ENCODE data around the gene NDRG4.

NDRG4 gene

GRCh38 chr16:58454178-58454577 lies 45.8 kb upstream of the NDRG4 start:
- peaks cover 34% of the 10 kb centered on the region for H3K4me1 Mint-ChIP-seq

GRCh38 chr16:58454856-58455255 lies 45.1 kb upstream of the NDRG4 start:
- Mint-ChIP-seq H3K4me3 (no peak overlapping the region), H3K4me1 (peaks cover 27% of the 10 kb centered on the region), H3K27ac (no peak overlapping the region), H3K36me3 (ENCODE audit: low read depth) (no peaks in the 10 kb centered on the region), H3K9me3 (no peaks in the 10 kb centered on the region), H3K27me3 (ENCODE audit: low read depth, poor library complexity) (peaks cover 48% of the 10 kb centered on the region)
- no peak for DNase-seq
- TF ChIP-seq CTCF (IDR thresholded peaks at IDR 0.05) = no peak

More at GRCh38 chr16:58454178-58454577, 45.8 kb upstream of the NDRG4 start:
- Mint-ChIP-seq H3K4me3 (no peak overlapping the region), H3K36me3 (ENCODE audit: low read depth) (no peaks in the 10 kb centered on the region), H3K27me3 (ENCODE audit: low read depth, poor library complexity) (peaks cover 48% of the 10 kb centered on the region), H3K9me3 (no peaks in the 10 kb centered on the region), H3K27ac (no peak overlapping the region)
- no peak for TF ChIP-seq CTCF (IDR thresholded peaks at IDR 0.05)
- DNase-seq = no peak

GRCh38 chr16:58455750-58456149 lies 44.2 kb upstream of the NDRG4 start:
- Mint-ChIP-seq H3K27me3 (ENCODE audit: low read depth, poor library complexity) (peaks cover 49% of the 10 kb centered on the region), H3K4me1 (peaks cover 22% of the 10 kb centered on the region), H3K9me3 (no peaks in the 10 kb centered on the region), H3K4me3 (no peak overlapping the region), H3K27ac (no peak overlapping the region), H3K36me3 (ENCODE audit: low read depth) (no peaks in the 10 kb centered on the region)
- TF ChIP-seq CTCF (IDR thresholded peaks at IDR 0.05) = no peak
- DNase-seq = no peak

- H3K27me3 Mint-ChIP-seq (ENCODE audit: low read depth, poor library complexity) = peaks cover 51% of the 10 kb centered on the region
- no peak overlapping the region for H3K4me3 Mint-ChIP-seq
- H3K27ac Mint-ChIP-seq = no peak overlapping the region
- H3K4me1 Mint-ChIP-seq = peaks cover 18% of the 10 kb centered on the region
- H3K9me3 Mint-ChIP-seq = no peaks in the 10 kb centered on the region
- DNase-seq = no peak
- TF ChIP-seq CTCF (IDR thresholded peaks at IDR 0.05) = no peak
- no peaks in the 10 kb centered on the region for H3K36me3 Mint-ChIP-seq (ENCODE audit: low read depth)
Observed at GRCh38 chr16:58456193-58456592, 43.8 kb upstream of the NDRG4 start.

- Mint-ChIP-seq H3K27ac (no peak overlapping the region), H3K27me3 (ENCODE audit: low read depth, poor library complexity) (peaks cover 70% of the 10 kb centered on the region), H3K36me3 (ENCODE audit: low read depth) (no peaks in the 10 kb centered on the region), H3K4me3 (no peak overlapping the region), H3K4me1 (peaks cover 6% of the 10 kb centered on the region), H3K9me3 (no peaks in the 10 kb centered on the region)
- no peak for TF ChIP-seq CTCF (IDR thresholded peaks at IDR 0.05)
- DNase-seq = no peak
Observed at GRCh38 chr16:58458606-58459343, 41.2 kb upstream of the NDRG4 start.
